Aorta (tissue), 5 donors: ENCODE measurements around the gene SHD. TPM values are rescaled to one million over a fixed set of nuclear protein-coding genes. Genes with fewer than 3 reads are reported as not detected.

ENCODE experiments used
- ATAC-seq: fragments of 200-7000 bp; cut with Tn5 transposase; one replicate; pipeline ENCODE4 v1.9.1; 2022; ENCODE audit warnings: moderate library complexity; ENCODE audit not compliant: low FRiP score
- DNase-seq, 2 donors: peaks; one replicate each; pipeline ENCODE4 v3.0.0-alpha.2; 2020
- H3K27ac ChIP-seq, 2 donors: one replicate each; pipeline ENCODE4 v1.5.1; 2013; ENCODE audit warnings: low read length in 2 of 2, mild to moderate bottlenecking in 2 of 2, moderate library complexity in 2 of 2, control low read depth in 1 of 2, inconsistent platforms in 1 of 2, low read depth in 1 of 2
- H3K27me3 ChIP-seq, 2 donors: one replicate each; pipeline ENCODE4 v1.6.1; 2013; ENCODE audit warnings: control low read depth in 1 of 2, low read length in 1 of 2, mild to moderate bottlenecking in 1 of 2, moderate library complexity in 1 of 2; ENCODE audit not compliant: insufficient read depth in 2 of 2, control insufficient read depth in 1 of 2
- H3K36me3 ChIP-seq, 2 donors: one replicate each; pipeline ENCODE4 v1.6.1; 2013; ENCODE audit warnings: control low read depth in 1 of 2, low read length in 1 of 2, mild to moderate bottlenecking in 1 of 2; ENCODE audit not compliant: insufficient read depth in 2 of 2, control insufficient read depth in 1 of 2
- H3K4me1 ChIP-seq, 2 donors: one replicate each; pipeline ENCODE4 v1.6.1; 2013; ENCODE audit warnings: low read length in 2 of 2, control low read depth in 1 of 2, mild to moderate bottlenecking in 1 of 2, moderate library complexity in 1 of 2; ENCODE audit not compliant: insufficient read depth in 2 of 2, control insufficient read depth in 1 of 2
- H3K4me3 ChIP-seq, 2 donors: one replicate each; pipeline ENCODE4 v1.5.1; 2013; ENCODE audit warnings: low read length in 2 of 2, control low read depth in 1 of 2, mild to moderate bottlenecking in 1 of 2
- H3K9me3 ChIP-seq: one replicate; pipeline ENCODE4 v1.6.1; 2013; ENCODE audit warnings: mild to moderate bottlenecking, low read length; ENCODE audit not compliant: control insufficient read depth
- WGBS, 2 donors: extraction: QIAGEN DNeasy Blood & Tissue Kit; methylation state at CpG; one replicate each; pipeline ENCODE4 v1.1.7; 2013; 5-methylcytosine and 5-hydroxymethylcytosine counted together
- intact Hi-C, 2 donors: fragments of 100-400 bp; cut with DNase I; formaldehyde crosslinking; loops; one replicate each; pipeline versions ENCODE4 v1.14.2 to v1.15.0; 2022
- polyA plus RNA-seq, 2 donors: library from polyadenylated mRNA; stranded (reverse); fragments of 200-250 nt; gene quantifications; one replicate each; pipeline ENCODE4 v1.2.3, GENCODE V29; 2013
- total RNA-seq, 2 donors: library from RNA; stranded (reverse); fragmentation: NEBNext Ultra II Directional; extraction: Animal tissue kit (Norgen Biotek cat#: 25700); gene quantifications; one replicate each; pipeline ENCODE4 v1.2.1, GENCODE V29; 2021
- donor health status: healthy with polysubstance abuse.
- donor health status: Bipolar disorder and iron deficiency.
- donor health status: DM: no; HTN: no; CAD: no.
- donor health status: DM: no; HTN: no; CAD: no.
- donor health status: DM: yes; HTN: yes; CAD: no.

The SHD gene
- total and polyA plus RNA-seq, 4 donors = 1.5 TPM; not detected in 3

GRCh38 chr19:4260613-4261191, 18.4 kb upstream of the SHD start:
- intact Hi-C loops = loop anchor here in 1 of 2 donors (10.0 kb wide), 1 partner anchor 264 kb away; no protein-coding TSS in a partner anchor
- no peak overlapping the region for H3K4me3 ChIP-seq
- H3K4me1 ChIP-seq = no peaks in the 10 kb centered on the region
- no peak overlapping the region for H3K27ac ChIP-seq
- no peak for ATAC-seq
- no peaks in the 10 kb centered on the region for H3K27me3 ChIP-seq
- no peaks in the 10 kb centered on the region for H3K9me3 ChIP-seq
- peaks cover 4 to 5% of the 10 kb centered on the region in 2 donors for H3K36me3 ChIP-seq
- no peak for DNase-seq
- 95% methylated on average over 11 of the region's 11 CpGs for WGBS, 2 donors

- peaks cover 2 to 13% of the 10 kb centered on the region in 2 donors for H3K36me3 ChIP-seq
- intact Hi-C loops = loop anchor here (5.0 to 10.0 kb wide), 3 partner anchors 137 to 260 kb away; partner anchors contain the start of genes CHAF1A (in 1 of the 2) and SH3GL1 (in 1 of the 2)
- H3K27ac ChIP-seq = no peak overlapping the region
- no peak overlapping the region for H3K4me3 ChIP-seq
- DNase-seq (no peak), ATAC-seq (no peak)
- no peaks in the 10 kb centered on the region for H3K4me1 ChIP-seq
- WGBS, 2 donors = 81% methylated on average over 4 of the region's 4 CpGs
- no peaks in the 10 kb centered on the region for H3K9me3 ChIP-seq
- no peaks in the 10 kb centered on the region for H3K27me3 ChIP-seq
Measured at GRCh38 chr19:4264812-4265211, 14.3 kb upstream of the SHD start.

GRCh38 chr19:4266253-4267000, 12.6 kb upstream of the SHD start:
- 92 to 93% methylated on average over 18 of the region's 18 CpGs for WGBS, 2 donors
- ATAC-seq (no peak), DNase-seq (no peak)
- Histone ChIP-seq H3K4me1 (no peaks in the 10 kb centered on the region), H3K9me3 (no peaks in the 10 kb centered on the region), H3K36me3 (peaks cover 2 to 11% of the 10 kb centered on the region in 2 donors), H3K27ac (no peak overlapping the region), H3K4me3 (no peak overlapping the region), H3K27me3 (no peaks in the 10 kb centered on the region)
- intact Hi-C loops = loop anchor here (5.0 to 10.0 kb wide), 3 partner anchors 136 to 258 kb away; partner anchors contain the start of genes CHAF1A (in 1 of the 2) and SH3GL1 (in 1 of the 2)

- intact Hi-C loops = loop anchor here (5.0 to 10.0 kb wide), 3 partner anchors 135 to 258 kb away; partner anchors contain the start of genes CHAF1A (in 1 of the 2) and SH3GL1 (in 1 of the 2)
- Histone ChIP-seq H3K4me1 (no peaks in the 10 kb centered on the region), H3K4me3 (no peak overlapping the region), H3K9me3 (no peaks in the 10 kb centered on the region), H3K27me3 (no peaks in the 10 kb centered on the region), H3K27ac (no peak overlapping the region), H3K36me3 (peaks cover 0 to 11% of the 10 kb centered on the region in 2 donors)
- DNase-seq (peak; percentile 54 to 85), ATAC-seq (peak; percentile 70)
- 39 to 43% methylated on average over 20 to 21 of the region's 21 CpGs for WGBS, 2 donors
Measured at GRCh38 chr19:4267101-4267900, 11.8 kb upstream of the SHD start.

- Histone ChIP-seq H3K27ac (no peak overlapping the region), H3K4me1 (no peaks in the 10 kb centered on the region), H3K4me3 (no peak overlapping the region), H3K27me3 (no peaks in the 10 kb centered on the region), H3K36me3 (peaks cover 0 to 11% of the 10 kb centered on the region in 2 donors), H3K9me3 (no peaks in the 10 kb centered on the region)
- ATAC-seq (no peak), DNase-seq (no peak)
- intact Hi-C loops = loop anchor here (5.0 to 10.0 kb wide), 3 partner anchors 134 to 257 kb away; partner anchors contain the start of genes CHAF1A (in 1 of the 2) and SH3GL1 (in 1 of the 2)
- 76 to 84% methylated on average over 30 of the region's 30 CpGs for WGBS, 2 donors
Measured at GRCh38 chr19:4267901-4268815, 10.9 kb upstream of the SHD start.

- H3K27ac ChIP-seq = no peak overlapping the region
- H3K36me3 ChIP-seq = peaks cover 0 to 11% of the 10 kb centered on the region in 2 donors
- 90% methylated on average over 13 of the region's 13 CpGs for WGBS, 2 donors
- no peak for ATAC-seq
- H3K9me3 ChIP-seq = no peaks in the 10 kb centered on the region
- no peak for DNase-seq
- intact Hi-C loops = loop anchor here (5.0 to 10.0 kb wide), 3 partner anchors 133 to 256 kb away; partner anchors contain the start of genes CHAF1A (in 1 of the 2) and SH3GL1 (in 1 of the 2)
- H3K4me1 ChIP-seq = no peaks in the 10 kb centered on the region
- H3K27me3 ChIP-seq = no peaks in the 10 kb centered on the region
- no peak overlapping the region for H3K4me3 ChIP-seq
Measured at GRCh38 chr19:4268816-4269430, 10.1 kb upstream of the SHD start.

- ATAC-seq (no peak), DNase-seq (no peak)
- H3K4me3 ChIP-seq = no peak overlapping the region
- WGBS, 2 donors = 43 to 48% methylated on average over 10 of the region's 10 CpGs
- H3K36me3 ChIP-seq = peaks cover 0 to 4% of the 10 kb centered on the region in 2 donors
- intact Hi-C loops = no loop called here
- H3K27me3 ChIP-seq = no peaks in the 10 kb centered on the region
- no peaks in the 10 kb centered on the region for H3K4me1 ChIP-seq
- H3K9me3 ChIP-seq = no peaks in the 10 kb centered on the region
- H3K27ac ChIP-seq = no peak overlapping the region
Measured at GRCh38 chr19:4272894-4273293, 6.2 kb upstream of the SHD start.
